Measurements from ENCODE around the gene SPP2.

DNA sequence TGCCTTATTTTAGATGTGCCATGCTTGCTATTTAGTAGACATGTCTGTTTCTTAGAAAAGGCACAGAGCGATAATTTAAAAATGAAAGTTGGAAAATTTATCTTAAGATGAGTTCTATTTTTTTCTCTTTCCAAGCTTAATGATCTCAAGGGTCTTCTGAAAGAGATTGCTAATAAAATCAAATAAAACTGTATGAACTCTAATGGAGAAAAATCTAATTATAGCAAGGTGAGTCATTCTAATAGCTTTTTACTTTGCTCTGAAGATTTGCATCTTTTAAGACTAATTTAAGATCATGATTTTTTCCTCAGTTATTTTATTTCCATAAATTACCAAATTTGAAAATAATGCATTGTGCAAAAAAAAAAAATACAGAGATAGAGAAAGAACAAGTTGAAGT lies 36.1 kb upstream of the SPP2 start:
- TF ChIP-seq, protein P1, sequence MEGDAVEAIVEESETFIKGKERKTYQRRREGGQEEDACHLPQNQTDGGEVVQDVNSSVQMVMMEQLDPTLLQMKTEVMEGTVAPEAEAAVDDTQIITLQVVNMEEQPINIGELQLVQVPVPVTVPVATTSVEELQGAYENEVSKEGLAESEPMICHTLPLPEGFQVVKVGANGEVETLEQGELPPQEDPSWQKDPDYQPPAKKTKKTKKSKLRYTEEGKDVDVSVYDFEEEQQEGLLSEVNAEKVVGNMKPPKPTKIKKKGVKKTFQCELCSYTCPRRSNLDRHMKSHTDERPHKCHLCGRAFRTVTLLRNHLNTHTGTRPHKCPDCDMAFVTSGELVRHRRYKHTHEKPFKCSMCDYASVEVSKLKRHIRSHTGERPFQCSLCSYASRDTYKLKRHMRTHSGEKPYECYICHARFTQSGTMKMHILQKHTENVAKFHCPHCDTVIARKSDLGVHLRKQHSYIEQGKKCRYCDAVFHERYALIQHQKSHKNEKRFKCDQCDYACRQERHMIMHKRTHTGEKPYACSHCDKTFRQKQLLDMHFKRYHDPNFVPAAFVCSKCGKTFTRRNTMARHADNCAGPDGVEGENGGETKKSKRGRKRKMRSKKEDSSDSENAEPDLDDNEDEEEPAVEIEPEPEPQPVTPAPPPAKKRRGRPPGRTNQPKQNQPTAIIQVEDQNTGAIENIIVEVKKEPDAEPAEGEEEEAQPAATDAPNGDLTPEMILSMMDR (IDR thresholded peaks at IDR 0.05; ENCODE audit: poor library complexity) = no peak
- no peak for TF ChIP-seq EZH2 (IDR thresholded peaks at IDR 0.05; ENCODE audit: borderline replicate concordance)
- no peak for TF ChIP-seq EZH2phosphoT487 (IDR thresholded peaks at IDR 0.05; ENCODE audit: low read depth, severe bottlenecking, unreplicated experiment)
